HCT116 (cell line): ENCODE results near the gene NACC1. TPM values are rescaled to one million over a fixed set of nuclear protein-coding genes. Genes with fewer than 3 reads are reported as not detected.

Experiments used
- ATAC-seq: fragments of 200-7000 bp; cut with Tn5 transposase; 2 replicates; pipeline ENCODE4 v1.9.1; 2020; ENCODE audit warnings: mild to moderate bottlenecking, moderate library complexity
- BruUV-seq: library from RNA; stranded (reverse); fragments of 400-500 nt; replicated peaks from 2 replicates; lab custom pipeline; 2021; lab: Mats Ljungman, UMichigan
- CTCF ChIA-PET: fragments of 300-600 bp; sonication (Branson Sonifier 250); formaldehyde crosslinking; loops from one replicate; lab custom pipeline; 2021; ENCODE audit warnings: antibody characterized with exemption; lab: Charles Lee
- POLR2A ChIA-PET: fragments of 300-600, 350-600 bp; sonication (Branson Sonifier 250); formaldehyde crosslinking; loops from one replicate; lab custom pipeline; 2021; ENCODE audit warnings: antibody characterized with exemption; lab: Charles Lee
- RAD21 ChIA-PET, 2 experiments: fragments of 300-600 bp; sonication (Branson Sonifier 250); formaldehyde crosslinking; loops; one replicate each; lab custom pipeline; 2023; ENCODE audit warnings: low total read pairs in 2 of 2; ENCODE audit not compliant: uncharacterized antibody in 2 of 2, unreplicated experiment in 2 of 2, low non-redundant PET in 1 of 2; lab: Charles Lee
- DNase-seq: peaks from one replicate; pipeline ENCODE4 v3.0.0-alpha.2; 2010; ENCODE audit warnings: low read depth, low spot score
- H2AFZ ChIP-seq: fragments of 200-600 bp; shearing (Covaris generic), sonication (generic); 2 replicates; pipeline ENCODE4 v1.6.1; 2017; ENCODE audit warnings: low read depth, mixed run types, mixed read lengths, antibody characterized with exemption, low read length; ENCODE audit not compliant: poor library complexity, severe bottlenecking
- H3K27ac ChIP-seq: 2 replicates; pipeline ENCODE4 v1.5.1; 2012; ENCODE audit warnings: low read depth, low read length
- H3K27me3 ChIP-seq: fragments of 200-600 bp; sonication (generic); 2 replicates; pipeline ENCODE4 v1.6.1; 2016; ENCODE audit warnings: mixed run types, low read length, mixed read lengths; ENCODE audit not compliant: insufficient read depth
- H3K36me3 ChIP-seq, 2 experiments: fragments of 200-500 bp in 1 of 2; fragments of 200-600 bp in 1 of 2; sonication (Bioruptor generic) in 1 of 2; sonication (generic) in 1 of 2; 2 replicates each; pipeline versions ENCODE4 v1.5.1 to v1.6.1; 2014 to 2016; ENCODE audit warnings: low read length in 2 of 2, inconsistent platforms in 1 of 2, mixed read lengths in 1 of 2, mixed run types in 1 of 2; ENCODE audit not compliant: insufficient read depth in 2 of 2, control insufficient read depth in 1 of 2
- H3K4me1 ChIP-seq, 2 experiments: fragments of 200-600 bp in 1 of 2; sonication (generic) in 1 of 2; 2 replicates each; pipeline versions ENCODE4 v1.5.1 to v1.6.1; 2012 to 2017; ENCODE audit warnings: low read length in 2 of 2, inconsistent platforms in 1 of 2, mild to moderate bottlenecking in 1 of 2, mixed read lengths in 1 of 2, mixed run types in 1 of 2, moderate library complexity in 1 of 2; ENCODE audit not compliant: insufficient read depth in 2 of 2, control insufficient read depth in 1 of 2
- H3K4me2 ChIP-seq: fragments of 200-600 bp; sonication (generic); 2 replicates; pipeline ENCODE4 v1.6.1; 2017; ENCODE audit warnings: mixed run types, low read length, mixed read lengths
- H3K4me3 ChIP-seq, 2 experiments: fragments of 200-600 bp in 1 of 2; sonication (generic) in 1 of 2; replicated peaks in 1 of 2; 2 replicates each; pipeline ENCODE4 v1.5.1; 2011 to 2016; ENCODE audit warnings: low read length in 2 of 2, control low read depth in 1 of 2, low read depth in 1 of 2, mild to moderate bottlenecking in 1 of 2, mixed read lengths in 1 of 2, mixed run types in 1 of 2
- H3K79me2 ChIP-seq: fragments of 200-600 bp; sonication (generic); 2 replicates; pipeline ENCODE4 v1.6.1; 2017; ENCODE audit warnings: mild to moderate bottlenecking, mixed run types, low read length, moderate library complexity, mixed read lengths; ENCODE audit not compliant: insufficient read depth
- H3K9ac ChIP-seq: fragments of 200-600 bp; sonication (generic); 2 replicates; pipeline ENCODE4 v1.6.1; 2016; ENCODE audit warnings: low read length, mixed read lengths
- H3K9me2 ChIP-seq: fragments of 200-600 bp; sonication (generic), shearing (Covaris generic); 2 replicates; pipeline ENCODE4 v1.6.1; 2017; ENCODE audit warnings: mixed run types, mild to moderate bottlenecking, moderate library complexity; ENCODE audit not compliant: insufficient read depth
- H3K9me3 ChIP-seq, 2 experiments: fragments of 200-500 bp in 1 of 2; fragments of 200-600 bp in 1 of 2; sonication (Bioruptor generic) in 1 of 2; sonication (generic) in 1 of 2; 2 replicates each; pipeline ENCODE4 v1.6.1; 2014 to 2017; ENCODE audit warnings: low read length in 2 of 2, mixed read lengths in 2 of 2, inconsistent platforms in 1 of 2, low read depth in 1 of 2, mild to moderate bottlenecking in 1 of 2, mixed run types in 1 of 2, moderate library complexity in 1 of 2; ENCODE audit not compliant: control insufficient read depth in 1 of 2, insufficient read depth in 1 of 2
- H4K20me1 ChIP-seq: fragments of 200-600 bp; sonication (generic), shearing (Covaris generic); 2 replicates; pipeline ENCODE4 v1.6.1; 2017; ENCODE audit warnings: mixed run types, mild to moderate bottlenecking, moderate library complexity; ENCODE audit not compliant: insufficient read depth
- CEBPB ChIP-seq: IDR thresholded peaks from 2 replicates; pipeline ENCODE4 v1.6.1; 2012; ENCODE audit warnings: low read depth
- RAD21 ChIP-seq: IDR thresholded peaks from 2 replicates; pipeline ENCODE4 v1.6.1; 2012; ENCODE audit warnings: low read depth, mild to moderate bottlenecking
- SP1 ChIP-seq: IDR thresholded peaks from 2 replicates; pipeline ENCODE4 v1.6.1; 2012; ENCODE audit warnings: low read depth
- SRF ChIP-seq: IDR thresholded peaks from 2 replicates; pipeline ENCODE4 v1.6.1; 2012; ENCODE audit warnings: low read depth
- TCF7L2 ChIP-seq: IDR thresholded peaks from 2 replicates; pipeline ENCODE4 v1.7.0; 2011; ENCODE audit warnings: borderline replicate concordance, inconsistent platforms; ENCODE audit not compliant: insufficient read depth, insufficient read length; ENCODE audit errors: extremely low read depth
- intact Hi-C: fragments of 100-400 bp; cut with micrococcal nuclease; formaldehyde crosslinking; loops from 2 replicates; pipeline ENCODE4 v1.10.0; 2022
- total RNA-seq: library from RNA; stranded (reverse); gene quantifications from one replicate; pipeline ENCODE4 v1.2.1, GENCODE V29; 2021; ENCODE audit not compliant: unreplicated experiment
- TF ChIP-seq, protein P1 (sequence below): IDR thresholded peaks from 2 replicates; pipeline ENCODE4 v1.6.1; 2012; ENCODE audit warnings: low read depth
- TF ChIP-seq, protein P2 (sequence below): IDR thresholded peaks from 2 replicates; pipeline ENCODE4 v1.6.1; 2012
- TF ChIP-seq, protein P3 (sequence below), 3 experiments: fragments of 200-600 bp in 1 of 3; sonication (generic) in 1 of 3; IDR thresholded peaks in 2 of 3; conservative IDR thresholded peaks in 1 of 3; 2 replicates each; pipeline ENCODE4 v1.5.1; 2012 to 2017; ENCODE audit warnings: low read depth in 2 of 3, low read length in 2 of 3, antibody characterized with exemption in 1 of 3, borderline replicate concordance in 1 of 3, control low read depth in 1 of 3, mild to moderate bottlenecking in 1 of 3, mixed read lengths in 1 of 3, mixed run types in 1 of 3, moderate library complexity in 1 of 3; ENCODE audit not compliant: insufficient read depth in 1 of 3

NACC1 gene
- total RNA-seq, 1 experiment from 2014 or later: 181 TPM

DNA sequence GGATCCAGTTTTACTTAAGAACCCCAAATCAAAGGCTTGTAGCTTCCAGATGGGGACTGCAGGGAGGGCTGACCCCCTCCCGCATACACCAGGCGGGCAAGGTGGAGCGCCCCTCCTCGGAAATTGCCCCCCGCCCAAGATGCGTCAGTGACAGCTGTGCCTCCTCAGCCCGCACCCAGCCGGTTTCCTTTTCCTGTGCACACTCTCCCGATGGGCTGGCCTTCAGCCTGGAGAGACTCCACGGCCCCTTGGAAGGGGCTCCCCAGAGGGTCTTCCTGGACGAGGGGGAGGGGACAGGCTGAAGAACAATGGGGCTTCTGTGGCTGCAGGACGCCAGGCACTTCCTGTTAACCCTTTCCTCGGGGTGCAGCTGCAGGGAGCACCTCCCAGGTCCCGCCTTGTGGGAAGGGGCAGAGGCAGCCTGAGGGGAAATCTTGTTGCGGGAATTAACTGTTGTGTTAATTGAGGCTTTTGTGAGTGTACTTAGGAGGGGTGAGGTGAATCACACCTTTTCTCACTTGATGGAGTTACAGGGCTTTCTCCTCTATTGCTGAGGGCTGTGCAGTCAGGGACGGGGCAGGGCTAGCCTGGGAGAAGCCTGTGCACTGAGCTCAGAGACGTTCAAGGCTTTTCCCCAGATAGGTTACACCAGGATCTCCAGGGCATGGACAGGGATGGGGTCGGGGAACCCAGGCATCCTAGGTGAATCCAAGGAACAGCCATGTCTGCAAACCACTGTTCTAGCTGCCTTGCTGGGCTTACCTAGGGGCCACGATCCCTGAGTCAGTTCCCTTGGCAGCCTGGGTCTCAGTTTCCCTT, 46.5 kb downstream of the NACC1 start:
- H3K4me1 ChIP-seq: peaks cover 88 to 99% of the 10 kb centered on the region in 2 experiments
- intact Hi-C loops: no loop called here
- no TSS peak for BruUV-seq
- H3K36me3 ChIP-seq: no peaks in the 10 kb centered on the region
- ChIA-PET POLR2A (interaction anchor here (0.6 to 4.1 kb wide), 8 partner anchors 10 to 307 kb away, joined by 3 to 36 read pairs (median 8); partner anchors contain the start of genes IER2 and STX10), CTCF (interaction anchor here (0.8 to 1.9 kb wide), 2 partner anchors 30 to 187 kb away, joined by 3 to 7 read pairs; no protein-coding TSS in a partner anchor), RAD21 (no interaction called here)
- H3K79me2 ChIP-seq: peaks cover 8% of the 10 kb centered on the region; the same call in 1 of the 2 replicates
- no peaks in the 10 kb centered on the region for H3K27me3 ChIP-seq
- peak; percentile 13 for ATAC-seq
- H3K4me2 ChIP-seq: peak overlapping the region; percentile 79
- peak overlapping the region; percentile 48 to 54 for H3K4me3 ChIP-seq
- no peak overlapping the region for H2AFZ ChIP-seq
- DNase-seq: no peak
- H3K9ac ChIP-seq: peak overlapping the region; percentile 86
- no peaks in the 10 kb centered on the region for H3K9me2 ChIP-seq
- TF ChIP-seq RAD21 (no peak), TCF7L2 (peak; percentile 54)
- H3K9me3 ChIP-seq: no peaks in the 10 kb centered on the region
- peak overlapping the region; percentile 99 for H3K27ac ChIP-seq
- H4K20me1 ChIP-seq: no peaks in the 10 kb centered on the region

DNA sequence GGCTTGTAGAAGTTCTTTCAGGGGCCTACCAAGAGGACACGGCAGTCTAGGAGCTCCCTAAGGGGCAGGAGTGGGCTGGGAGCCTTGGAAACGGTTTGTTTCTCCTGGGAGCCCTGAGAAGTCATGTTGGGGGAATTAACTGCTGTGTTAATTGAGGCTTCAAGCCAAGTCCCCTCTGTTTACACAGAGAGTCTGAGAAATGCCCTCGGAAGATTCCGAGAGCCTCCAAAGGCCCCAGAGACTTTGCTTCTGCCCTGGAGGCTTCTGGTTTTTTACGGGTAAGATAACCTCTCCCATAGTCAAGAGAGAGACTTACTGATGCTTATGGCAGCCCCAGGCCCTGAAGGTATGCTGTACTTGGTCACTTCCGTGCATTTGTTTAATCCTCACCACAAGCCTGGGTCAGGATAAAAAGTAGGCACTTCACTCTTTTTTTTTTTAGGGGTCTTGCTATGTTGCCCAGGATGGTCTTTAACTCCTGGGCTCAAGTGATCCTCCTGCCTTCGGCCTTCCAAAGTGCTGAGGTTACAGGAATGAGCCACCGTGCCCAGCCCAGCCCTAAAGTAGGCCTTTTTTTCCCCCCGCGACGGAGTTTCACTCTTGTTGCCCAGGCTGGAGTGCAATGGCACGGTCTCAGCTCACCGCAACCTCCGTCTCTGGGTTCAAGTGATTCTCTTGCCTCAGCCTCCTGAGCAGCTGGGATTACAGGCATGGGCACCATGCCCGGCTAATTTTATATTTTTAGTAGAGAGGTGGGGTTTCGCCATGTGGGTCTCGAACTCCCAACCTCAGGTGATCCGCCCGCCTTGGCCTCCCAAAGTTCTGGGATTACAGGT, 47.3 kb downstream of the NACC1 start:
- Histone ChIP-seq H3K9me2 (no peaks in the 10 kb centered on the region), H3K9ac (peak overlapping the region; percentile 86), H3K9me3 (no peaks in the 10 kb centered on the region), H3K27me3 (no peaks in the 10 kb centered on the region), H3K4me3 (peak overlapping the region in 1 of 2 experiments; percentile 54; a peak in 2 of 4 replicates), H3K4me2 (peak overlapping the region; percentile 79), H2AFZ (no peak overlapping the region), H3K36me3 (no peaks in the 10 kb centered on the region), H3K4me1 (peaks cover 89 to 99% of the 10 kb centered on the region in 2 experiments), H3K79me2 (peaks cover 8% of the 10 kb centered on the region; the same call in 1 of the 2 replicates), H4K20me1 (no peaks in the 10 kb centered on the region), H3K27ac (peak overlapping the region; percentile 99)
- TF ChIP-seq, protein P1, sequence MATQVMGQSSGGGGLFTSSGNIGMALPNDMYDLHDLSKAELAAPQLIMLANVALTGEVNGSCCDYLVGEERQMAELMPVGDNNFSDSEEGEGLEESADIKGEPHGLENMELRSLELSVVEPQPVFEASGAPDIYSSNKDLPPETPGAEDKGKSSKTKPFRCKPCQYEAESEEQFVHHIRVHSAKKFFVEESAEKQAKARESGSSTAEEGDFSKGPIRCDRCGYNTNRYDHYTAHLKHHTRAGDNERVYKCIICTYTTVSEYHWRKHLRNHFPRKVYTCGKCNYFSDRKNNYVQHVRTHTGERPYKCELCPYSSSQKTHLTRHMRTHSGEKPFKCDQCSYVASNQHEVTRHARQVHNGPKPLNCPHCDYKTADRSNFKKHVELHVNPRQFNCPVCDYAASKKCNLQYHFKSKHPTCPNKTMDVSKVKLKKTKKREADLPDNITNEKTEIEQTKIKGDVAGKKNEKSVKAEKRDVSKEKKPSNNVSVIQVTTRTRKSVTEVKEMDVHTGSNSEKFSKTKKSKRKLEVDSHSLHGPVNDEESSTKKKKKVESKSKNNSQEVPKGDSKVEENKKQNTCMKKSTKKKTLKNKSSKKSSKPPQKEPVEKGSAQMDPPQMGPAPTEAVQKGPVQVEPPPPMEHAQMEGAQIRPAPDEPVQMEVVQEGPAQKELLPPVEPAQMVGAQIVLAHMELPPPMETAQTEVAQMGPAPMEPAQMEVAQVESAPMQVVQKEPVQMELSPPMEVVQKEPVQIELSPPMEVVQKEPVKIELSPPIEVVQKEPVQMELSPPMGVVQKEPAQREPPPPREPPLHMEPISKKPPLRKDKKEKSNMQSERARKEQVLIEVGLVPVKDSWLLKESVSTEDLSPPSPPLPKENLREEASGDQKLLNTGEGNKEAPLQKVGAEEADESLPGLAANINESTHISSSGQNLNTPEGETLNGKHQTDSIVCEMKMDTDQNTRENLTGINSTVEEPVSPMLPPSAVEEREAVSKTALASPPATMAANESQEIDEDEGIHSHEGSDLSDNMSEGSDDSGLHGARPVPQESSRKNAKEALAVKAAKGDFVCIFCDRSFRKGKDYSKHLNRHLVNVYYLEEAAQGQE: no peak
- TF ChIP-seq, protein P2, sequence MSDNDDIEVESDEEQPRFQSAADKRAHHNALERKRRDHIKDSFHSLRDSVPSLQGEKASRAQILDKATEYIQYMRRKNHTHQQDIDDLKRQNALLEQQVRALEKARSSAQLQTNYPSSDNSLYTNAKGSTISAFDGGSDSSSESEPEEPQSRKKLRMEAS: no peak
- TF ChIP-seq SRF: no peak
- no peak for TF ChIP-seq SP1
- TF ChIP-seq, protein P3, sequence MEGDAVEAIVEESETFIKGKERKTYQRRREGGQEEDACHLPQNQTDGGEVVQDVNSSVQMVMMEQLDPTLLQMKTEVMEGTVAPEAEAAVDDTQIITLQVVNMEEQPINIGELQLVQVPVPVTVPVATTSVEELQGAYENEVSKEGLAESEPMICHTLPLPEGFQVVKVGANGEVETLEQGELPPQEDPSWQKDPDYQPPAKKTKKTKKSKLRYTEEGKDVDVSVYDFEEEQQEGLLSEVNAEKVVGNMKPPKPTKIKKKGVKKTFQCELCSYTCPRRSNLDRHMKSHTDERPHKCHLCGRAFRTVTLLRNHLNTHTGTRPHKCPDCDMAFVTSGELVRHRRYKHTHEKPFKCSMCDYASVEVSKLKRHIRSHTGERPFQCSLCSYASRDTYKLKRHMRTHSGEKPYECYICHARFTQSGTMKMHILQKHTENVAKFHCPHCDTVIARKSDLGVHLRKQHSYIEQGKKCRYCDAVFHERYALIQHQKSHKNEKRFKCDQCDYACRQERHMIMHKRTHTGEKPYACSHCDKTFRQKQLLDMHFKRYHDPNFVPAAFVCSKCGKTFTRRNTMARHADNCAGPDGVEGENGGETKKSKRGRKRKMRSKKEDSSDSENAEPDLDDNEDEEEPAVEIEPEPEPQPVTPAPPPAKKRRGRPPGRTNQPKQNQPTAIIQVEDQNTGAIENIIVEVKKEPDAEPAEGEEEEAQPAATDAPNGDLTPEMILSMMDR (IDR thresholded peaks at IDR 0.05 in 2 of 3, conservative IDR thresholded peaks at IDR 0.05 in 1 of 3; ENCODE audit: borderline replicate concordance in 1 of 3, insufficient read depth in 1 of 3, low read depth in 2 of 3, low read length in 2 of 3): no peak
- TF ChIP-seq TCF7L2: no peak
- TF ChIP-seq CEBPB: no peak
- ATAC-seq (no peak), DNase-seq (no peak)
- ChIA-PET RAD21 (no interaction called here), POLR2A (interaction anchor here (0.6 to 4.1 kb wide), 6 partner anchors 10 to 409 kb away, joined by 3 to 36 read pairs (median 7); partner anchors contain the start of genes IER2 and STX10), CTCF (interaction anchor here (0.8 to 1.9 kb wide), 2 partner anchors 29 to 188 kb away, joined by 3 to 7 read pairs; no protein-coding TSS in a partner anchor)
- BruUV-seq: no TSS peak
- intact Hi-C loops: no loop called here
